H1 (cell line): ENCODE data around the gene LTBP4. TPM values are rescaled to one million over a fixed set of nuclear protein-coding genes. Genes with fewer than 3 reads are reported as not detected.

Experiments
- USF2 ChIP-seq: IDR thresholded peaks from 2 replicates; pipeline ENCODE4 v1.6.1; 2011; ENCODE audit warnings: low read length, improper control_type of control experiment
- polyA plus RNA-seq, 7 experiments: library from polyadenylated mRNA; depleted of rRNA in 3 of 7; stranded (reverse) in 5 of 7; unstranded in 2 of 7; fragments of >200 nt in 5 of 7; fragments of 200-250 nt in 2 of 7; gene quantifications; 1 replicate in 5 of 7; 2 replicates in 1 of 7; 4 replicates in 1 of 7; pipeline versions ENCODE4 v1.2.1 to v1.2.3, GENCODE V29; 2011 to 2013; ENCODE audit warnings: missing spikeins in 2 of 7, mixed read lengths in 2 of 7
- total RNA-seq: library from RNA; stranded (reverse); fragmentation: NEBNext Ultra II Directional; extraction: Animal tissue kit (Norgen Biotek cat#: 25700); gene quantifications from 2 replicates; pipeline ENCODE4 v1.2.1, GENCODE V29; 2021

The LTBP4 gene
- total and polyA plus RNA-seq, 2 of the 8 experiments (the other 6 are each of a cell fraction or from before 2014, with no cell fraction given) = 54.5 to 77.1 TPM

- TF ChIP-seq USF2 = no peak
- TF ChIP-seq, all 59 proteins: peak for 0
Observed at GRCh38 chr19:40599902-40600569, 1.1 kb upstream of the LTBP4 start (continued).
